ENCODE measurements around the gene RASA1.

The RASA1 gene

GRCh38 chr5:87403899-87404298, 136.2 kb downstream of the RASA1 start:
- no peak for TF ChIP-seq CTCF (conservative IDR thresholded peaks at IDR 0.05; ENCODE audit: low read depth, low read length)
- H3K36me3 ChIP-seq (ENCODE audit: insufficient read depth) = peaks cover 6% of the 10 kb centered on the region; the same call in 1 of the 2 replicates
- no peak overlapping the region for H3K27ac ChIP-seq
- no peaks in the 10 kb centered on the region for H3K27me3 ChIP-seq (ENCODE audit: insufficient read depth, low read depth)
- no peak overlapping the region for H3K9ac ChIP-seq
- no peaks in the 10 kb centered on the region for H4K20me1 ChIP-seq (ENCODE audit: insufficient read depth)
- no peak overlapping the region for H3K4me3 ChIP-seq (IDR thresholded peaks at IDR 0.05; ENCODE audit: insufficient read depth, low read depth, low read length)
- H2AFZ ChIP-seq (ENCODE audit: low read depth) = no peak overlapping the region
- peaks cover 6% of the 10 kb centered on the region for H3K4me1 ChIP-seq (ENCODE audit: low read depth, poor library complexity, severe bottlenecking)
- H3K79me2 ChIP-seq (ENCODE audit: insufficient read depth, low read depth) = peaks cover 18% of the 10 kb centered on the region; the same call in 1 of the 2 replicates
- H3K4me2 ChIP-seq = no peak overlapping the region

GRCh38 chr5:87404359-87404758, 136.7 kb downstream of the RASA1 start:
- Histone ChIP-seq H3K9ac (no peak overlapping the region), H3K4me3 (IDR thresholded peaks at IDR 0.05; ENCODE audit: insufficient read depth, low read depth, low read length) (no peak overlapping the region), H2AFZ (ENCODE audit: low read depth) (no peak overlapping the region), H3K4me2 (no peak overlapping the region), H3K27ac (no peak overlapping the region), H3K36me3 (ENCODE audit: insufficient read depth) (peaks cover 10% of the 10 kb centered on the region; the same call in 1 of the 2 replicates), H3K27me3 (ENCODE audit: insufficient read depth, low read depth) (no peaks in the 10 kb centered on the region), H4K20me1 (ENCODE audit: insufficient read depth) (no peaks in the 10 kb centered on the region), H3K79me2 (ENCODE audit: insufficient read depth, low read depth) (peaks cover 23% of the 10 kb centered on the region; the same call in 1 of the 2 replicates), H3K4me1 (ENCODE audit: low read depth, poor library complexity, severe bottlenecking) (peaks cover 10% of the 10 kb centered on the region)
- TF ChIP-seq CTCF (conservative IDR thresholded peaks at IDR 0.05; ENCODE audit: low read depth, low read length) = no peak

GRCh38 chr5:87405472-87406155, 137.9 kb downstream of the RASA1 start:
- no peak for TF ChIP-seq CTCF (conservative IDR thresholded peaks at IDR 0.05; ENCODE audit: low read depth, low read length)
- Histone ChIP-seq H4K20me1 (ENCODE audit: insufficient read depth) (no peaks in the 10 kb centered on the region), H3K27ac (no peak overlapping the region), H3K4me1 (ENCODE audit: low read depth, poor library complexity, severe bottlenecking) (peaks cover 22% of the 10 kb centered on the region), H3K27me3 (ENCODE audit: insufficient read depth, low read depth) (no peaks in the 10 kb centered on the region), H3K9ac (no peak overlapping the region), H3K4me3 (IDR thresholded peaks at IDR 0.05; ENCODE audit: insufficient read depth, low read depth, low read length) (no peak overlapping the region), H3K36me3 (ENCODE audit: insufficient read depth) (peaks cover 15% of the 10 kb centered on the region), H3K4me2 (no peak overlapping the region), H3K79me2 (ENCODE audit: insufficient read depth, low read depth) (peaks cover 35% of the 10 kb centered on the region), H2AFZ (ENCODE audit: low read depth) (no peak overlapping the region)

GRCh38 chr5:87408204-87408603, 140.5 kb downstream of the RASA1 start:
- Histone ChIP-seq H3K36me3 (ENCODE audit: insufficient read depth) (peaks cover 15% of the 10 kb centered on the region), H3K4me3 (IDR thresholded peaks at IDR 0.05; ENCODE audit: insufficient read depth, low read depth, low read length) (no peak overlapping the region), H2AFZ (ENCODE audit: low read depth) (no peak overlapping the region), H3K79me2 (ENCODE audit: insufficient read depth, low read depth) (peaks cover 56% of the 10 kb centered on the region), H4K20me1 (ENCODE audit: insufficient read depth) (no peaks in the 10 kb centered on the region), H3K9ac (no peak overlapping the region), H3K4me2 (no peak overlapping the region), H3K27ac (no peak overlapping the region), H3K27me3 (ENCODE audit: insufficient read depth, low read depth) (no peaks in the 10 kb centered on the region), H3K4me1 (ENCODE audit: low read depth, poor library complexity, severe bottlenecking) (peaks cover 33% of the 10 kb centered on the region)
- TF ChIP-seq CTCF (conservative IDR thresholded peaks at IDR 0.05; ENCODE audit: low read depth, low read length) = no peak

Measured in KMS-11 (cell line).